BLaER1 (cell line): Measurements from ENCODE around the gene ENTHD1.
A peak's percentile ranks its signal among the peaks of the same experiment; 100 is the strongest.

Source experiments
- H3K27ac ChIP-seq: shearing (Covaris generic); formaldehyde crosslinking; 2 replicates; pipeline ENCODE4 v1.8.1; 2022
- H3K27me3 ChIP-seq: shearing (Covaris generic); formaldehyde crosslinking; 2 replicates; pipeline ENCODE4 v1.8.1; 2022
- H3K36me3 ChIP-seq: shearing (Covaris generic); formaldehyde crosslinking; 2 replicates; pipeline ENCODE4 v1.8.1; 2022
- H3K4me1 ChIP-seq: shearing (Covaris generic); formaldehyde crosslinking; 2 replicates; pipeline ENCODE4 v1.8.1; 2022
- H3K4me2 ChIP-seq: shearing (Covaris generic); formaldehyde crosslinking; 2 replicates; pipeline ENCODE4 v1.8.1; 2022
- H3K4me3 ChIP-seq: shearing (Covaris generic); formaldehyde crosslinking; 2 replicates; pipeline ENCODE4 v1.8.1; 2022
- H3K9ac ChIP-seq: shearing (Covaris generic); formaldehyde crosslinking; 2 replicates; pipeline ENCODE4 v1.8.1; 2022
- H3K9me3 ChIP-seq: shearing (Covaris generic); formaldehyde crosslinking; 2 replicates; pipeline ENCODE4 v1.8.1; 2022
- H4K20me1 ChIP-seq: shearing (Covaris generic); formaldehyde crosslinking; 2 replicates; pipeline ENCODE4 v1.8.1; 2022
- Cebpa-rat ChIP-seq: shearing (Covaris generic); IDR thresholded peaks from 2 replicates; pipeline ENCODE4 v1.8.1; 2022

The ENTHD1 gene

GRCh38 chr22:39802682-39803081 lies 90.9 kb downstream of the ENTHD1 start:
- no peak overlapping the region for H3K27ac ChIP-seq
- H3K9me3 ChIP-seq: peaks cover 24% of the 10 kb centered on the region
- no peak overlapping the region for H3K4me2 ChIP-seq
- peaks cover 8% of the 10 kb centered on the region for H3K4me1 ChIP-seq
- H3K4me3 ChIP-seq: no peak overlapping the region
- no peak overlapping the region for H3K9ac ChIP-seq
- H3K27me3 ChIP-seq: no peaks in the 10 kb centered on the region
- peaks cover 4% of the 10 kb centered on the region; the same call in 1 of the 2 replicates for H3K36me3 ChIP-seq
- TF ChIP-seq Cebpa-rat: no peak
- no peaks in the 10 kb centered on the region for H4K20me1 ChIP-seq

GRCh38 chr22:39800790-39801520 lies 92.6 kb downstream of the ENTHD1 start:
- Histone ChIP-seq H3K9ac (no peak overlapping the region), H3K27ac (no peak overlapping the region), H3K36me3 (peaks cover 4% of the 10 kb centered on the region; the same call in 1 of the 2 replicates), H4K20me1 (no peaks in the 10 kb centered on the region), H3K4me3 (no peak overlapping the region), H3K27me3 (no peaks in the 10 kb centered on the region), H3K4me1 (peaks cover 8% of the 10 kb centered on the region), H3K4me2 (no peak overlapping the region), H3K9me3 (peaks cover 41% of the 10 kb centered on the region)
- no peak for TF ChIP-seq Cebpa-rat

- Histone ChIP-seq H3K27me3 (no peaks in the 10 kb centered on the region), H3K4me2 (no peak overlapping the region), H3K4me3 (no peak overlapping the region), H3K9me3 (peaks cover 45% of the 10 kb centered on the region), H3K4me1 (no peaks in the 10 kb centered on the region), H3K9ac (no peak overlapping the region), H3K27ac (no peak overlapping the region), H4K20me1 (no peaks in the 10 kb centered on the region), H3K36me3 (peaks cover 4% of the 10 kb centered on the region; the same call in 1 of the 2 replicates)
- TF ChIP-seq Cebpa-rat: no peak
Measured at GRCh38 chr22:39797528-39798147, 95.9 kb downstream of the ENTHD1 start.

GRCh38 chr22:39789788-39790187 lies 103.8 kb downstream of the ENTHD1 start:
- Histone ChIP-seq H3K4me1 (no peaks in the 10 kb centered on the region), H4K20me1 (no peaks in the 10 kb centered on the region), H3K27me3 (no peaks in the 10 kb centered on the region), H3K9ac (no peak overlapping the region), H3K4me3 (no peak overlapping the region), H3K27ac (no peak overlapping the region), H3K4me2 (0 out of 2 replicates have a peak overlapping the region, but pooled peaks have one; percentile 7), H3K36me3 (no peaks in the 10 kb centered on the region), H3K9me3 (no peaks in the 10 kb centered on the region)
- no peak for TF ChIP-seq Cebpa-rat

DNA sequence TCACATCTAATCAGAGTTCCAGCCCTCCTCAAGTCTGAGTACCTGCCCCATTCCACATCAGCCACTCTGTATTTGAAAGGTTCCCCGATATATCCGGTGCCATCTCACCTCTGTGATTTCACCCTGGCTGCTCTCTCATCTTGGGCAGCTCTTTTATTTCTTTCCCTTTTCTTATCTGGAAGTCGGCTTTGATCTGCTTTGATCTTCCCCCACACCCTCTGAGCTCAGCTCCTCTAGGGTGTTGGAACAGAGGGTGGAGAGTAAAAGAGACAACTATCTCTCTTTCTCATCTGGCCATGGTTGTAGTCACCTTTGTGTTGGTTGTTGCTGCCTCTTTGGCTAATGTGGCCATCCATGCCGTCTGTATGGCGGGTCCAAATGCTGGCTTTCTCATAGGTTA lies 108.3 kb downstream of the ENTHD1 start:
- no peaks in the 10 kb centered on the region for H3K9me3 ChIP-seq

GRCh38 chr22:39777716-39778454 lies 115.7 kb downstream of the ENTHD1 start:
- Histone ChIP-seq H3K4me2 (no peak overlapping the region), H3K4me1 (peaks cover 5% of the 10 kb centered on the region; the same call in 1 of the 2 replicates), H3K4me3 (no peak overlapping the region), H4K20me1 (no peaks in the 10 kb centered on the region), H3K36me3 (no peaks in the 10 kb centered on the region), H3K27ac (no peak overlapping the region), H3K9me3 (no peaks in the 10 kb centered on the region), H3K27me3 (no peaks in the 10 kb centered on the region), H3K9ac (no peak overlapping the region)
- no peak for TF ChIP-seq Cebpa-rat

More for the DNA sequence above, 108.3 kb downstream of the ENTHD1 start:
- TF ChIP-seq Cebpa-rat: no peak
- no peaks in the 10 kb centered on the region for H3K36me3 ChIP-seq
- H3K4me1 ChIP-seq: no peaks in the 10 kb centered on the region
- H3K27me3 ChIP-seq: no peaks in the 10 kb centered on the region
- H3K9ac ChIP-seq: no peak overlapping the region
- H3K4me3 ChIP-seq: no peak overlapping the region
- no peaks in the 10 kb centered on the region for H4K20me1 ChIP-seq
- H3K4me2 ChIP-seq: no peak overlapping the region
- no peak overlapping the region for H3K27ac ChIP-seq

DNA sequence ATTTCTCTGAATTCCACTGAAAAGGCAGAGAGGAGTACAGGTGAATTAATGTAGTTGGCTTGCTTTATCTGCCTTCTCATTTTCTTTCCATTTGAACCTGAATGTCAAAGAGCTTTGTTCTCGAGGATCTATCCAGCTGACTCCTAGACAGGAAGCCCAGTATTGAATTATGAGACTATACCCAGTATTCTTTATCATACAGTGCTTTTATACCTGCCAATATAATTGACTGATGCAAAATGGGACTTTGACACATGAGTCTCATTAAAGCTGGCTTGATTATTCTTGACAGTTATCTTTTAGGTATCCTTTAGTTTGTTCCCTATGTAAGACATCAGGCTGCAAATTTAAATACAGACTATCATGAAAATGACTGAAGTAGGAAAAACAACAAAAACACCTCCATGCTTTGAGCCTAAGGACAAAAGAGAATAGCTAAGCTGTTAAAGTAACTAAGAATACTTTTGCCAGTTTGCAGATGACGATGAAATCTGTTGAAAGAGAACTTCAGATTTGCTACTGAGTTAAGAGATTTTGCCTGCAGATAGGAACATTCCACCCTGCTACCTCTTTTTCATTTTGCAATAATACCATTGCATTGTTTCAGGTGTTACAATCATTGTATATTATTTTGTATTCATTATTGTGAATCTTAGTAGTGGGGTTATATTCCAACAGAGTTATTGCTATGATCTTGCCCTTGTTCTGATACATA lies 117.1 kb downstream of the ENTHD1 start:
- no peak overlapping the region for H3K9ac ChIP-seq
- no peaks in the 10 kb centered on the region for H3K9me3 ChIP-seq
- H3K4me1 ChIP-seq: peaks cover 5% of the 10 kb centered on the region; the same call in 1 of the 2 replicates
- H3K4me3 ChIP-seq: no peak overlapping the region
- no peak overlapping the region for H3K4me2 ChIP-seq
- no peaks in the 10 kb centered on the region for H3K27me3 ChIP-seq
- no peak for TF ChIP-seq Cebpa-rat
- H3K27ac ChIP-seq: no peak overlapping the region
- H4K20me1 ChIP-seq: no peaks in the 10 kb centered on the region
- no peaks in the 10 kb centered on the region for H3K36me3 ChIP-seq

- Histone ChIP-seq H3K4me2 (no peak overlapping the region; the same call in 1 of the 2 replicates), H3K4me3 (no peak overlapping the region), H3K27me3 (no peaks in the 10 kb centered on the region), H3K27ac (no peak overlapping the region), H3K4me1 (peaks cover 5% of the 10 kb centered on the region; the same call in 1 of the 2 replicates), H3K36me3 (no peaks in the 10 kb centered on the region), H3K9me3 (no peaks in the 10 kb centered on the region), H4K20me1 (no peaks in the 10 kb centered on the region), H3K9ac (no peak overlapping the region; the same call in 1 of the 2 replicates)
- no peak for TF ChIP-seq Cebpa-rat
Measured at GRCh38 chr22:39773976-39774539, 119.5 kb downstream of the ENTHD1 start.

DNA sequence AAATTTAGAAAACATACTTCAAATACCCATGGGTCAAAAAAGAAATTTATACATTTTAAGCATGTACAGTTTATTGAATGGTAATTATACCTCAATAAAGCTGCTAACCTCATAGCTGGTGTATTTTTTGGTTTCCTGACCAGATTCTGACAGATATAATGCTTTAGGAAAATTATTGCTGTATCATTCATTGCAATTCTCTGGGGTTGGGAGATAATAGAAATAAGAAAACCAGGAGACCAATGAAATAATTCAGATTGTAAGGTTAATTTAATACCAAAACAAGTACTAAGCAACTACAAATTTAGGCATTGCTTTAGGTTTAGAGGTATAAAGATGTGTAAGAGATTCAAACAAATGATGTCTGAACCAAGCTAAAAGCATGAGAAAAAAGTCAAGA lies 120.1 kb downstream of the ENTHD1 start:
- Histone ChIP-seq H3K36me3 (no peaks in the 10 kb centered on the region), H3K4me2 (no peak overlapping the region), H4K20me1 (no peaks in the 10 kb centered on the region), H3K4me1 (peaks cover 5% of the 10 kb centered on the region; the same call in 1 of the 2 replicates), H3K4me3 (no peak overlapping the region), H3K9me3 (no peaks in the 10 kb centered on the region), H3K27me3 (no peaks in the 10 kb centered on the region), H3K9ac (no peak overlapping the region), H3K27ac (no peak overlapping the region)
- no peak for TF ChIP-seq Cebpa-rat
